Cardiac fibroblast (primary cell): Measurements from ENCODE around the gene FAM50B.
A peak's percentile ranks its signal among the peaks of the same experiment; 100 is the strongest.

Experiments used
- DNase-seq, 2 donors: peaks; one replicate each; pipeline versions ENCODE4 v3.0.0 to v3.0.0-alpha.2; 2010; ENCODE audit warnings: low read depth in 2 of 2
- H3K4me3 ChIP-seq, 2 donors: replicated peaks in 1 of 2; 1 replicate in 1 of 2; 2 replicates in 1 of 2; pipeline ENCODE4 v1.5.1; 2011; ENCODE audit warnings: low read depth in 2 of 2, low read length in 2 of 2, mild to moderate bottlenecking in 2 of 2, moderate library complexity in 1 of 2
- CTCF ChIP-seq: IDR thresholded peaks from one replicate; pipeline ENCODE4 v1.5.1; 2011; ENCODE audit warnings: low read depth, mild to moderate bottlenecking, low read length, inconsistent platforms

FAM50B gene

GRCh38 chr6:3848925-3849605, at the start of gene FAM50B:
Gene FAM50B, plus strand, starts transcription at chr6:3849373. Its CDS starts 439 bp downstream, at chr6:3849812.
- H3K4me3 ChIP-seq = peak within 1 kb of the TSS; percentile 50 to 58
- TF ChIP-seq CTCF = peak; percentile 85
- peak; percentile 91 for DNase-seq

GRCh38 chr6:3799719-3800118, 49.5 kb upstream of the FAM50B start:
- H3K4me3 ChIP-seq = no peak overlapping the region
- DNase-seq = no peak
- TF ChIP-seq CTCF = no peak

- no peak for DNase-seq
- no peak for TF ChIP-seq CTCF
These were observed 48.2 kb upstream of the FAM50B start for GRCh38 chr6:3800850-3801591.

GRCh38 chr6:3801960-3802359, 47.2 kb upstream of the FAM50B start:
- no peak for DNase-seq
- H3K4me3 ChIP-seq = no peak overlapping the region
- no peak for TF ChIP-seq CTCF

More at GRCh38 chr6:3800850-3801591, 48.2 kb upstream of the FAM50B start:
- no peak overlapping the region for H3K4me3 ChIP-seq

- no peak for TF ChIP-seq CTCF
- H3K4me3 ChIP-seq = no peak overlapping the region
- peak; percentile 93 to 98 for DNase-seq
These were observed 45.3 kb upstream of the FAM50B start for GRCh38 chr6:3803627-3804468.

GRCh38 chr6:3804964-3805363, 44.2 kb upstream of the FAM50B start:
- DNase-seq = peak in 1 of 2 donors; percentile 57
- no peak for TF ChIP-seq CTCF
- H3K4me3 ChIP-seq = no peak overlapping the region
